Hematopoietic multipotent progenitor cell treated with erythropoietin and hydrocortisone succinate and interleukin-3 and kit ligand, for 6 days (in vitro differentiated cells): Measurements from ENCODE around the gene SURF6.
"Not testable (repeated sequence)": the region's sequence is repeated elsewhere in the genome, so short reads cannot be mapped to it uniquely, and the experiment has no call there.

Experiments used
- DNase-seq: peaks from one replicate; pipeline ENCODE4 v3.0.0-alpha.2; 2015

The SURF6 gene

DNA sequence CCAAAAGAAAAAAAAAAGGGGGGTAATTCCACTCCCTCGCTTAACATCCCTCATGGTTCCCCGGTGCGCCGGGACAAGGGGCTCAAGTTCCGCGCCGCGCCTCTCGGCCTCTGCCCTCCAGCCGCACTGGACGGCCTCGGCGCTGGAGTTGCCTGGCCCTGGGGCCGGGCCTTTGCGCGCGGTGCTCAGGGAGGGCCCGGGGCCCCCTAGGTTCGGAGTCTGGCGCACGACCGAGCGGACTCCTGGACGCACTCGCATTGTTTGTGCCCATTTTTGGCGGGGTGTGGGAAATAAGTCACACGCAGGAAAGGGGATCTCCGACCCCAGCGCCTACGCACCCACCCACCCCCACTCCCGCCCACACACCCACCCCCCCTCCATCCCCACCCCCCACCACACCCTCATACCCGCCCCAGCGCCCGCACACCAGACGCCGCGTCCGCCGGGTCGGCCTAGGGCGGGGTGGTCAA is 11.6 kb upstream of the SURF6 start:
- peak; percentile 58 for DNase-seq

DNA sequence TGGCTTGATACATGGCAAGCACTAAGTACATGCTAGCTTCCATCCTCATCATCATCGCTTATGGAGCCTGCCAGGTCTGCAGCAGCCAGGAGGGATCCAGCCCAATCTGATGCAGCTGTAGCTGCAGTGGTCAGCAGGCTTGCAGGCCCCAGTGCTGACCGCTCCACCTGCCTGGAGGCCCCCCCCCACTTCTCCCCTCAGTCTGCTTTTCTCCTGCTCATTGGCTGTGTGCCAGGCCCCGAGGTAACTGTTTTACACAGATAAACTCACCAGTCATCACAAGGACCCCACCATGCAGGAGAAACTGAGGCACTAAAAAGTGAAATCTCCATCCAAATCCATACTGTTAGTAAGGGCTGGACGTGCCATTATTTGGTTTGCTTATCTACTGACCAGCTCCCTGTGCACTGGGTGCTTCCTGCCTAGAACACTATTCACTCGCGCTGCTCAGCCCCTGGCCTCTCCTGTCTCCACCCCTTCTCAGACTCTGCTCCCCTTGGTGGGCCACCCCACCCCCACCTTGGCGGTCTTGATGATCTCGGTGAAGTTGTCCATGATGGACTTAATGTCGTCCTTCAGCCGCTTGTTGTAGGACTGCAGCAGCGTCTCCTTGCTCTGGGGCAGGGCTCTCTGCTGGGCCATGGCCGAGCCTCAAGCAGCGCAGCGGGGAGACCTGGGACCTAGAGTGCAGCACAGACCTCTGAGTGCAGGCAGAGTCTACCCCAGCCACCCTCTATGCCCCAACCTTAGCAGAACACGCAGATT is 10.2 kb upstream of the SURF6 start:
- no peak for DNase-seq

DNA sequence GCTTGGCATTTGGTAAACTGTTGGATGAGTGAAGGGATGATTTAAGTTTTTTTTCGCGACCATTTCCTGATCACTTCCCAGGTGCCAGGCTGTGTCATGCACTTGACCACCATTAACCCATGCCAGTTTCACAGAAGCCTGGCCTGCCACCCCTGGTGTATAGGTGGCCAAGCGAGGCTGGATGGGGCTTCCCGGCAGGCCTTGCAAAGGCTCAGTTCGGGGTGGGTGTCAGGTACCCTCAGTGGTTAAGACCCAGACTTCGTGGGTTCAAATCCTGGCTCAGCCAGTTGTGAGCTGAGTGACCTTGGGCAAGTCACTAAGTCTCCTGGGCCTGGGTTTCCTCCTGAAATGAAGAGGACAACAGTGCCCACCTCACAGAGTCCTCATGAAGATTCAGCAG is 9.6 kb upstream of the SURF6 start:
- no peak for DNase-seq

DNA sequence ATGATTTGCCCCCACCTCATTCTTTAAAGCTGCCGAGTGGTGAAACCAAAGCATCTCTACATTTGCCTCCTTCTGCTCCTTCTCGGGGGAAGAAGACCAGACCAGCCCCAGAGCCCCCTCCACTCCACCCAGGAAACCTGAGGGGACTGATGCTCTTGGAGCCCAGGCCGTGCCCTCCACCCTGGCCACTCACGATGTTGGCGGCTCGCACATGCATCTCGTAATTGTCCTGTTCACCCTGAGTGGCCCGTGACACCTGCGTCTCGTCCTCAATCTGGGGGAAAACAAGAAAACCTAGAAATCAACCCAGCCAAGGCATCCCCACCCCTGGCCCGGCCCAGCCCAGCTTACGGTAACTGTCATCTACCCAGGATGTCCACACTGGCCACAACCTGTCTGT is 9.0 kb upstream of the SURF6 start:
- DNase-seq, result no peak

DNA sequence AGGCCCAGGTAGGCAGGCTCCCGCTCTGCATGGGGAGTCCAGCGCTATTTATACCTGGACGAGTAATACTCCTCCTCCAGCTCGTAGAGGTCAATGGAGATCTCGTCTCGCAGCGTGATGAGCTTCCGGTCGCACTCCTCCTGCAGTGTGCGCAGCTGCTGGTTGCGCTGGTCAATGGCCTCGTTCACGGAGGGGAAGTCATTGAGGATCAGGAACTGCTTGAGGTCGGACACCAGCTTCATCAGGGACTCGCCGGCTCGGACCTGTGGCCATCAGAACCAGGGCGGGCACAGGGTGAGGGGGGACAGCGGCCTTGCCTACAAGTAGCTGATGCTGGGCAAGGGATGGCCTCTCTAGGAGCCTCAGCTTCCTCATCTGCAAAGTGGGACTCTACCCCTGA is 8.1 kb upstream of the SURF6 start:
- no peak for DNase-seq

DNA sequence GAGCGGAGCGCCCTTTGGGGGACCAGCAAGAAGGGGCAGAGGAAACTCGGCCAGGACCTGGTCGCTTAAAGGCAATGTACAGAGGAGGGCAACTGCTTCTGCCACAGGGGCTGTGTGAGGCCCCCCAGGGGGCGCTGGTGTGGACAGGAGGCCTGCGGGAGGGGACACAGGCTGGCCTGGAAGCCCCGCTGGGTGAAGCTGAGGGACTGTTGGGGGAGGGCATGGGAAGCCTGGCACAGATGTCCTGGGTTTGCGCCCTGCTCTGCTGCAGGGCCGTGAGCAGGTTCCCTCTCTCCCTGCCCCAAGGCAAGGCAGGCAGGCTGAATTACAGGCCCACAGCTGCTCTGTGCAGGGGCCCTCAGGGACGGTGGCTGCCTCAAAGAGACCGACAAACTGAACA is 6.6 kb upstream of the SURF6 start:
- peak; percentile 45 for DNase-seq

DNA sequence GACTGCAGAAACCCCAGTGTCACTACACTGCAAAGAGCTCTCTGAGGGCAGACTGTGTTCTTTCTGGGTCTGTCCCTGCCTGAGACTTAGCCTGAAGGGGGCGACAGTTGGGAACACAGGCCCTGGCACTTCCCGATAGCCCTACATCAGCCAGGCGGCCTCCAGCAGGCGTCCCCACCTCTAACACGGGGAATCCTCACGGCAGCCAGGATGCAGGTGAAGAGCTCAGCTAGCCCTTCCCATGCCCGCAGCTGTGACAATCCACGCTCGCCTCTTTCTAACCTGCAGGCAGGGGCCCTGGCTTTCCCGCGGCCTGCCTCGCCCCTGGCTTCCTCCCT is 6.0 kb upstream of the SURF6 start:
- DNase-seq, result no peak

DNA sequence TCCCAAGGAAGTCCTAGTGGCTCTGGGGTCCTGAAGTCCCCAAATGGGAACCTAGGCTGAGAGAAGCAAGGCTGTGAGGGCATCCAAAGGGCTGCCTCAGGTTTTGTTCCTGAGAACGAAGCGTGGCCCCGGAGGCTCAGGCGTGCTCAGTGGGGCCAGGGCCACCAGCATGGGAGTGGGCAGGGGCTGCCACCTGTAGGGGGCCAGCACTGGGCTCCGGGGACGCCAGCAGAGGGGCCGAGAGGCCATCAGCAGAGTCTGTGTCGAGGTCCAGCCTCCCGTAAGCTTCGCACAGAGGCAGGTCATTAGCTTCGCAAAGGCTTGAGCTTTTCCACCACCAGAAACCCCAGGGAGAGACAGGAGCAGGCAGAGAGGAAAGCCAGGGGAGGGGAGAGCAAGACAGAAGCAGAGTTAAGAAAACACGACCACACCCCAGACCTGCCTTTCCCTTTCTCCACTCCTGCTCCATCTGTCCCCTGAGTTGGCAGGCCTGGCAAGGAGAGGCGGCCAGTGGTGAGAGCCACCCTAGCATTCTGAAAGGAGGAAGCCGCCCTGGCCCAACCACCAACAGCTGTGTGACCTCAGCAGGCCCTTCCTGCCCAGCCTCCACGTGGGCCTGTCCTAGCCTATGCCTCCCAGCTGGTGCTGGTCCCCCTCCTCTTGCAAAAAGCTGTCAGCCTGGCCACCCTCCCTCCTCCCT is 5.5 kb upstream of the SURF6 start:
- DNase-seq, result peak; percentile 79

DNA sequence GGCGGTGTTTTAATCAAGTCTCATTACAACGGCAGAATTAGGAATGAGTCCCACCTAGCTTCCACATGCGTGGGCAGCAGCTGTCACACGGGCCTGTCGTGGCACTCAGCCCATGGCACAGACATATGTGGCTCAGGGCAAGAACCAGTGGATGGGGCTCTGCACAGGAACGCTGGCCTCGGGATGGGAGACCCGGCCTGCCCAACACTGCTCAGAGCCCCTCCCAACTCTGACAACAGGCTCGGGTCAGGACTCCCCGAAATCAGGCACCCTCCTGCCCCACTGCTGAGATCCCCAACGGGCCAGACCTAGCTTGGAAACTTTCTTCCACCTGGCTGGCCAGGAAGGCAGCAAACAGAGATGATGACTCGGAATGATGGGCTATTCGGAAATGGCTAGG is 4.9 kb upstream of the SURF6 start:
- no peak for DNase-seq

DNA sequence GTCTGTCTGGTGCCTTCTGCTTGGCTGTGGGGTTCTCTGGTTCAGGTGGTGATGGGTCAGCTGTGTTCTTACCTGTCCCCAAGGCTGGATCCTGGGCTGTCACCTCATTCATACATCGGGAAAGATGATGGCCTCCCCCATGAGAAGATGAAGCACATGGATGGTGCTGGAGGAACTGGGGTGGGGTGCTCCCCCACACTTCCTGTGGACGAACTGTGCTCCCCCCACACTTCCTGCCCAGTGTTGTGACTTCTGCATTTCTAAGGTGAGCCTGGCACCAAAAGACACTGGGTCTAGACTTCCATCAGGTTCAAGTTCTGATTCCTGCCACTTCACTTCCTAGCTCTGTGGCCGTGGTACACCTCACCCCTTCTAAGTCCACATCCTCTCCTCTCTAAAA is 4.3 kb upstream of the SURF6 start:
- DNase-seq, result peak; percentile 65

DNA sequence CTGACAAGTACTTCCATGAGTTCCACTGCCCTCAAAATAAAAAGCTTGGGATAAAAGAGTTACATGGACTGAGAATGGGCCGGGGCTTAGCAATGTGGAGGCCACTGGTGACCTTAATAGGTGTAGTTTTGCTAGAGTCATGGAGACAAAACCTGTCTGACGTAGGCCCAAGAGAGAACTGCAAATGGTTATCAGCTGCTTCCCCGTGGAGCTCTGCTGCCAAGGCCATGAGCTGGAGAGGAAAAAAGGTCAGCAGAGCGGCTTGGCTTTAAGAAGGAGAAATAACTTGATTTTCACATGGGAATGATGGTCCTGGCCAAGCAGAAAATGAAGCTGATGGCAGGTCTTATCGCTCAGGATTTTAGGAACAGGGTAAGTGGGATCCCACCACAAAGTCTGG is 3.7 kb upstream of the SURF6 start:
- no peak for DNase-seq

DNA sequence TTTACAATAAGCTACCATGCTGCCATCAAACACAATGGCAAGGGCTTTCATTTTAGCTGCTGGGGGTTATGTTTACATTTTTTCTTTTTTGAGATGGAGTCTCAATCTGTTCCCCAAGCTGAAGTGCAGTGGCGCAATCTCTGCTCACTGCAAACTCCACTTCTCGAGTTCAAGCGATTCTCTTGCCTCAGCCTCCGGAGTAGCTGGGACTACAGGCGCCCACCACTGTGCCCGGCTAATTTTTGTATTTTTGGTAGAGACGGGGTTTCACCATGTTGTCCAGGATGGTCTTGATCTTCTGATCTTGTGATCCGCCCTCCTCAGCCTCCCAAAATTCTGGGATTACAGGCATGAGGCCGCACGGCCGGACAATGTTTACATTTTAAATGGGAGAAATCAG is 1.1 kb downstream of the SURF6 start:
- DNase-seq, result not testable (repeated sequence)

DNA sequence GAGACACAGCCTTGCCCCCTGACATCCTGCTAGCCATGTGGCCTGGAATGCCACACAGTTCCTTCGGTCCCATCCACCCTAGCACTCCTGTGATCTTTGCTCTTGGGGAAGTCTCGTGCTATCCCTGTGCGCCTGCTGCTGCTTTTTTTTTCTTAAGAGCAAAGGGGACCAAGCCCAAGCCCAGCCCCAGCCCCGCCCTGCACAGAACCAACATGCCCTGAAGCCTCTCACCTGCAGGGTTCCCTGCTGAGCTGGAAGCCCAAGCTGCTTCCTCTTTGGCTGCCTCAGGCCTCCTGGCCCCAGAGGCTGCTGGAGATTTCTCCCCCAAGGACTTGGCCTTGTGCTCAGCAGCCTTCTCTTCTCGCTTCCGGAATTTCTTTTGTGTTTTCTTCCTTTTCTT is 1.8 kb downstream of the SURF6 start:
- peak; percentile 44 for DNase-seq

DNA sequence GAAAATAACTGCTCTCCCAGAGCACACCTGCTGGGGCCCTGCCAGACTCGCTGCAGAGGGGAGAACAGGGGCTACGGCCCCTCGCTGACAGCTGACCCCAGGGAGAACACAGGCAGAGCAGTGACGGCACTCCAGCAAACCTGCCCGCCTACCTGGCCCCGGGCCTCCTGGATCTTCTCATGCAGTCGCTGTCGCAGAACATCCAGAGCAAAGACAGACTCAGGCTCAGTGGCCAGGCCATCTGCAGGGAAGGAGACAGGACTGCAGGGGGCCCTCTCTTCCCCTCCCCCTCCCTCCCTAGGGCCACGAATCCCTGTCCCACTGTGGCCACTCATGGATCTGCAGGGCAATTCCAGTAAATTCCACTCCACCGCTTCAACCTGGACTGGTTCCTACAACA is 2.4 kb downstream of the SURF6 start:
- no peak for DNase-seq

DNA sequence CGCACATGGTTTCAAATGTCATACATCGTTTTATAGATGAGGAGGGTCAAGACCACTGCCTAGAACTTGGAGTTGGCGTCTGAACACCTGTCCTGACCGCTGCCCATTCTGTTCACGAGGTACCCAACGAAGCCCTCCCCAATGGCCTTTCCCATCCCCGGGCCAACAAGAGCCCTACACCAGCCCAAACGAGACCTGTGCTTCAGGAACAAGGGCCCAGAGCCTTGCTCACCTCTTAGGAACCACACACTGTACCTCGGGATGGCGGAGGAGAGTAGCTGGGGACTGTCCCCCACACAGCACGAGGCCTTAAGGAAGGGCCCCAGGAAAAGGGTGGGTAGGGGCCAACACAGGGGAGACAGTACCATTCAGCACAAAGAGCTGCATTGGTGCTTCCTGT is 3.0 kb downstream of the SURF6 start:
- DNase-seq, result no peak

DNA sequence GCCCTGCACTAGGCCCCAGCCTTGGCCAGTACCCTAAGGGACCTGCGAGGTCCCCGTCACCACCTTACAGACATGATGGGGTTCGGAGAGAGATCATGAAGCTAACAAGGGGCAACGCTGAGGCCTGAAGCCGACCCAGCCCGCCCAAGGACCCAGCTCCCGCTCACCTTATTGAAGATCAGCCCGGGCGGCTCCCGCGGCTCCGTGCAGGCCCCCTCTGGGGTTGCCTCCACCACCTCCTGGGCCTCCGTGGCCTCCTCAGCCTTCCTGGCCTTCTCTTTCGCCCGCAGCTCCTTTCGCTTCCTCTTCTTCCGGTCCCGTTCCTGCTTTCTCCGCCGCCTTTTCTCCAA is 3.6 kb downstream of the SURF6 start:
- no peak for DNase-seq

DNA sequence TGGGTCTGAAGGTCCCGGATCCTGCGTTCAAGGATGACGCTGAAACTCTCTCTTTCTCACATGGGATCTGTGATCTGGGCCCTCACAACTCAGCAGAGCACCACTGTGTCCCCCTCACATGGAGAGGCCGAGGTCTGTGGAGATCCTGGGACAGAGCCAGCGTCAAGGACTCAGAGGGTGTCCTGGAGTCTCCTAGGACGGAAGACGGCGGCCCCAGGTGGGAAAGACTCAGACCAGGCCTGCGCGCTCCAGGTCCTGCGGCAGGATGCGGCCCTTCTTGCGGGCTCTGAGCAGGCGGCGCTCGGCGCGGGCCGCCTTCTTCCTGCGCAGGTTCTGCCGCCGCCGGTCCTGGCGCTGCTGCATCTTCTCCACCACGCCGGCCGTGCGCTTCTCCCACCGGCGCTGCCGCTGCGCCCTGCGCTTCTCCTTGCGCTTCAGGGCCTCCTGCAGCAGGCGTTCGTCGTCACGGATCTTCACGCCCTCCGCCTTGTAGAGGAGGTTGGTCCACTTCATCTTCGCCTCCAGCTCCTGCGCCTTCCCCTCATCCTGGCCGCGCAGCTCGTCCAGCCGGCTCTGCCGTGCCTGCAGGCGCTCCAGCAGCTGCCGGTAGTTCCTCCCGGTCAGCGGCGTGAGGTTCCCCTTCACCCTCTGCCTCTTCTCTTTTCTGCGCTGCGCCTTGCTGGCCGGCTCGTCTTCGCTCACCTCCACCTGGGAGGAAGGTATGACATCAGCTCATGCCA is 4.2 kb downstream of the SURF6 start:
- DNase-seq, result no peak

DNA sequence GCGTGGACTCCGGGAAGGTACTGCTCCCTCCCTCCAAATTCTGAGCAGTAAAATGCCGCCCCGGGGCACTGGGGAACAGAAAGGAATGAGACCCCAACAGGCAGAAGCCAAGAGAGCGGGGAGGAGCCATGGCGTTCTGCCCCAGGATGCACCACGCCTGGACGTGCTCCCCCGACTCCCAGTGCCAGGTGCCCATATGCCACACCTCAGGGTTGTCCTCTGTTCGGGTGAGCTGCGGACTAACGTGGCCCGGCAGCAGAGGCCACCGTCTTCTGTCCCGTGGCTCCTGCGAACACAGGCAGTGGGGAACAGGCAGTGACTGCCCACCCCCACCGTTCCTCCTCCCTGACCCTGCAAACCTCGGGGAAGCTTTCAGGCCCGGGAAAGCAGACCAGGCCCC is 4.8 kb downstream of the SURF6 start:
- DNase-seq, result no peak

DNA sequence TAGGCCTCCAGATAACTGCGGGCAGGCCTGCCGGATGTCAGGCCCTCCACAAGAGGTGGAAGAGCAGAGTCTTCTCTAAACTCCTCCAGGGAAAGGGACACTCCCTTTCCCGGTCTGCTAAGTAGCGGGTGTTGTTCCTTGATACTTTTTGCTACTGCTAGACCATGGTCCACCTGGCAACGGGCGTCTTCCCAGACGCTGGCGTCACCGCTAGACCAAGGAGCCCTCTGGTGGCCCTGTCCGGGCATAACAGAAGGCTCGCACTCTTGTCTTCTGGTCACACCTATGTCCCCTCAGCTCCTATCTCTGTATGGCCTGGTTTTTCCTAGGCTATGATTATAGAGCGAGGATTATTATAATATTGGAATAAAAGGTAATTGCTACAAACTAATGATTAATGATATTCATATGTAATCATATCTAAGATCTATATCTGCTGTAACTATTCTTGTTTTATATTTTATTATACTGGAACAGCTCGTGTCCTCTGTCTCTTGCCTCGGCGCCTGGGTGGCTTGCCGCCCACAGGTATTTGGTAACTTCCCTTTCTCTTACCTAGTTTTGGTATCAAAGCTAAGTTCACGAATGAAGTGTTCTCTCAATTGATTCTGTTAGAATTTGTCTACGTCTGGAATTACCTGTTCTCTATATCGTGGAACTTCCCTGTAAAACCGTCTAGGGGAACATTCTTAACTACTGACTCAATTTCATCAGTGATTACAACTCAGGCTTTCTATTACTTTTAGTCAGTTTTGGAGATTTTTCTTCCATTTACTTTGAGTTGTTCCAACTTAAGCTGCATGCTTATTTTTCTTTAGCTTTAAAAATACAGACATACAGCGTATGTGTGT is 6.5 kb downstream of the SURF6 start:
- DNase-seq, result peak; percentile 46

DNA sequence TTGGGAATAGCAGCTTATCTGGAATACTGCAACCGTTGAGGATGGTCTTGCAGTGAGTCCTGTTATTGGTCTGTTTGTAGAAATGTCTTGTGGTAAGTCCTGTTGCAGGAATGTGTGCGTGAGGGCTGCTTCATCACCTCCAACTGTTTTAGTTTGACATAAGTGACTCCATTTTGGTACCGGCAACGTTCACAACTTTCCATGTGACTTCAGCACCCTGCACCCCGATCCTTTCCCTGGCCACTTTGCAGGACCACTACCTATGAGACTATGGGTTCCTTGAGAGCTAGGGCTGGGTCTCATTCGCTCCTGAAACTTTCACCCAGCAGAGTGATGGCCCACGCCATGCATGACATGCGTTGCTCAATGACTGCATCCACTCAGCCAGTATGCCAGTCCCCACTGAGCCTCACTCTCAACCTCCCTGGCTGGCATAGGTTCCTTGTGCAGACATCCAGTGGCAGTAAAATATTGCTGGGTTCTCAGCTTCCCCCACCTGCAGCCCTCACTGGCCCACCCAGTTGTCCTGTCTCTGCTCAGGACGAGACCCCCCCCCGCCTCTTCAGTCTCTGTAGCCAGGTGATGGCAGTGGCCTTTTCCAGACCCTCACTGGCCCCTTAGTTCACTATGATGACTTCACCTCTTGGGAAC is 8.0 kb downstream of the SURF6 start:
- DNase-seq, result no peak

DNA sequence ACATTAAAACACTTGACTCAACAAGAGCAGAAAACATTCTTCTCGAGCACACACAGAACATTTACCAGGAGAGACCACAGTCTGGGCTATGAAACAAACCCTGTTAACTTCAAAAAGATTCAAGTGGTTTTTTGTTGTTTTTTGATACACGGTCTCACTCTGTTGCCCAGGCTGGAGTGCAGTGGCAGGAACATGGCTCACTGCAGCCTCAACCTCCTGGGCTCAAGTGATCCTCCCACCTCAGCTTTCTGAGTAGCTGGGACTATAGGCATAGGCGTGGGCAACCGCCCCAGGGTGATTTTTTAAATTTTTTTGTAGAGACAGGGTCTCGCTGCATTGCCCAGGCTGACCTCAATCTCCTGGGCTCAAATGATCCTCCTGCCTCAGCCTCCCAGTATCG is 9.0 kb downstream of the SURF6 start:
- DNase-seq, result not testable (repeated sequence)

DNA sequence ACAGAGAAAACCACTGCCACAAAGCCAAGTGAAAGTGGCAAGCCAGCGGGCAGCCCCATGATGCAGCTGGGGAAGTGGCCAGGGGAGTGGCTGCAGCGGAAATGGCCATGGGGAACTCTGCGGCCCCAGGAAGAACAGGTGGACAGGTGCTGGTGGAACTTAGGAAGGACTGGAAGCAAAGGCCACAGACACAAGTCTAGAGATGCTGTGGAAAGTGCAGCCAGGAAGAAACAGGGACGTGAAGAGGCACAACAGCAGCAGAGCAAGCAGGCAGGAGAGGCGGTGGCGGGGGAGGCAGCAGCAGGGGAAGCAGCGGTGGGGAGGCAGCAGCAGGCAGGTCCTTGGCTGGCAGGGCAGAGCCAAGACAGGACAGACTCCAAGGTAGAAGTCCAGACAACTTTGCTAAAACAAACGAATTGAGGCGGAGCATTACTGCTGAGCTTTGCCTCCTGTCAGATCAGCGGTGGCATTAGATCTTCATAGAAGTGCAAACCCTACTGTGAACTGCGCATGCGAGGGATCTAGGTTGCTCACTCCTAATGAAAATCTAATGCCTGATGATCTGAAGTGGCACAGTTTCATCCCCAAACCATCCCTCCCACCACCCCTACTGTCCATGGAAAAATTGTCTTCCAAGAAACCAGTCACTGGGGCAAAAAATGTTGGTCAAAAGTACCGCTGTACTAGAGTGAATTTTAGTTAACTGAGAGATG is 11.8 kb downstream of the SURF6 start:
- DNase-seq, result no peak
